Measurements from ENCODE around the gene CAVIN3.

The CAVIN3 gene

DNA sequence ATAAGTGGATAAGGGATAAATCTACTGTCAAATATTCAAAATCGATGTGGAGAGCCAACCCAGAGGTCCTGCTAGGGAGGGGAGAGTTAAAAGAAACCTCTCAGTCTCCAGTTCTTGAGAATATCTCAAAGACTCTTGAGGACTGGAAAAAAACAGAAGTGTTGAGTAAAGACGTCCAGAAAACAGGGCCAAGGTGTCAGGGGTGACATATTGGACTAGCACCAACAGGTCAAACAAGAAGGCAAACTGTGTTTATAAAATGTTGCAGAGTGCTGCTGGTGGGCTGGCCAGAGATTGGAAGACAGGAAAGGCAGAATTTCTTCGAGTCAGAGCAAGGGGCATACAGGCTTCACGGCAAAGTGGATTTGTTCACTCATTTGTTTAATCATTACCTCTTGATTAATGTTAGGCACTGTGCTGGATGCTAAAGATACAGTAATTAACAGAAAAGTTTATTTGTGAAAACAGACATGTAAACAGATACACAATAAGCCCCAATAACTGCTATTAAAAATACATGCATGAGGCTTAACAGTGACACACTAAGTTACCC is 36.3 kb upstream of the CAVIN3 start:
- in situ Hi-C loops (cut with MboI; ENCODE audit: low sequenced_read_pairs, unreplicated experiment) = no loop called here
- no peak for DNase-seq (ENCODE audit: low spot score)
- TF ChIP-seq, protein P1, sequence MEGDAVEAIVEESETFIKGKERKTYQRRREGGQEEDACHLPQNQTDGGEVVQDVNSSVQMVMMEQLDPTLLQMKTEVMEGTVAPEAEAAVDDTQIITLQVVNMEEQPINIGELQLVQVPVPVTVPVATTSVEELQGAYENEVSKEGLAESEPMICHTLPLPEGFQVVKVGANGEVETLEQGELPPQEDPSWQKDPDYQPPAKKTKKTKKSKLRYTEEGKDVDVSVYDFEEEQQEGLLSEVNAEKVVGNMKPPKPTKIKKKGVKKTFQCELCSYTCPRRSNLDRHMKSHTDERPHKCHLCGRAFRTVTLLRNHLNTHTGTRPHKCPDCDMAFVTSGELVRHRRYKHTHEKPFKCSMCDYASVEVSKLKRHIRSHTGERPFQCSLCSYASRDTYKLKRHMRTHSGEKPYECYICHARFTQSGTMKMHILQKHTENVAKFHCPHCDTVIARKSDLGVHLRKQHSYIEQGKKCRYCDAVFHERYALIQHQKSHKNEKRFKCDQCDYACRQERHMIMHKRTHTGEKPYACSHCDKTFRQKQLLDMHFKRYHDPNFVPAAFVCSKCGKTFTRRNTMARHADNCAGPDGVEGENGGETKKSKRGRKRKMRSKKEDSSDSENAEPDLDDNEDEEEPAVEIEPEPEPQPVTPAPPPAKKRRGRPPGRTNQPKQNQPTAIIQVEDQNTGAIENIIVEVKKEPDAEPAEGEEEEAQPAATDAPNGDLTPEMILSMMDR (IDR thresholded peaks at IDR 0.05; ENCODE audit: borderline replicate concordance, control extremely low read depth, extremely low read depth, insufficient read depth, missing control alignments) = no peak

DNA sequence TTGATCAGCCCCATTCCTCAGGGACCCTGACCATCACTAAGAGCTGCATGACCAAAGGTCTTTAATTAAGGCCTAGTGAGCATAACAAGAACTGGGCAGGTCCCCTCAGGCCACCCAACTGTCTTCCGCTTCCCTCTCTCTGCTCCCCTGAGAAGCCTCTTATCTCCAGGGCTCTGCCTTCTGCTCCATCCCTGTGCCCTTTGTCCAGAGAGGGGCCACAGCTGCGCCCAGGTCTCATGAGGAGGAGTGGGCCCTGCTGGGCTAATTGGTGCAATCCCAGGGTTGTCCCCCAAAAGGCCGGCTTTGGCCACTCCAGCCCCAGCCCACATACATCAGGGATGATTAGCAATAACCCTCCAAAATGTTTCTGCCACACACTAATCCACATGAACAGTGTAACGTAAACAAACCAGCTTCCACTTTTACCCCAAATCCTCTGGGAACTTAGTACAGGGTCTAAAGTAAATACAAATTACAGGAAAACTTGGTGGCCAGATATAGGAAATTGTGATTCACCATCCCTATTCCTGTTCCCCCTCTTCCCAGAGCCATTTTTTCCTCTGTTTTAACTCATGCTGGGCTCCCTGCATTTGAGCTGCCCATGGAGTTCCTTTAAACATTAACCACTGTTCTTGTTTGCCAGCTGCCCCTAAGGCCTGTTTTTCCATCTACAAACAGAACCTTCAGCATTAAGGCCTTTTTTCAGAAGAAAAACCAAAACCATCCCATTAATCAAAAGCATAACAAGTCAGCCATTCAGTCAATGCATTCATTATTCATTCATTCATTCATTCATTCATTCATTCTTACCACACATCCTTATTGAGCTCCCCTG is 34.6 kb upstream of the CAVIN3 start:
- in situ Hi-C loops (cut with MboI; ENCODE audit: low sequenced_read_pairs, unreplicated experiment) = no loop called here
- no peak for DNase-seq (ENCODE audit: low spot score)
- TF ChIP-seq, protein P1 (IDR thresholded peaks at IDR 0.05; ENCODE audit: borderline replicate concordance, control extremely low read depth, extremely low read depth, insufficient read depth, missing control alignments) = no peak

DNA sequence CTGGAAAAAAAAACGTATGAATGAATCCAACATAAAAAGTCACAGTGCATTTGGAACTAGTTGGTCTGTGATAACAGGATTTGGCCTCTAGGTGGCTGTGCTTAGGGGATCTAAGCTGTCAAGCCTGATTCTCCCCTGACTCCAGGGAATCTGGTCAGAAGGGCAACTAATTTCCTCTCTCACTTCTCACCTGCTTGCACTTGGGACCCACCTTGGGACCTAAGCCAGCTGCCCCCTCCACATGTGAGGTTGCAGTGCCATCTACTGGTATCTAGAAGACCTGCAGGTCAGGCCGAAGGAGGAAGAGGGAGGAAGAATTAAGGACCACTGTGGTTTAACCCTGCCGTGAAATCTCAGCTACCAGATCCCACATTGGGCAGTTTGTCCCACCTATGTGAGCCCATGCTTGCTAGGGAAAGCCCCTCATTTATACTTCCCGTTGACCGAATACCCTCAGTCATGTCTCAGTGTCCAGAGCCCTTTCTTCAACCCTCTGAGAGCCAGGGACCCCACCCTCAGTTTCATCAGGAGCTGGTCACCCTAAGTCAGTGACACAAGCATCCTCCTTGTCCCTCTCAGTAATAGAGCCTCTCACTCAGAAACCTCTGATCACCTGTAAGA is 33.2 kb upstream of the CAVIN3 start:
- TF ChIP-seq, protein P1 (IDR thresholded peaks at IDR 0.05; ENCODE audit: borderline replicate concordance, control extremely low read depth, extremely low read depth, insufficient read depth, missing control alignments) = peak; percentile 92
- in situ Hi-C loops (cut with MboI; ENCODE audit: low sequenced_read_pairs, unreplicated experiment) = no loop called here
- DNase-seq (ENCODE audit: low spot score) = peak; percentile 66

DNA sequence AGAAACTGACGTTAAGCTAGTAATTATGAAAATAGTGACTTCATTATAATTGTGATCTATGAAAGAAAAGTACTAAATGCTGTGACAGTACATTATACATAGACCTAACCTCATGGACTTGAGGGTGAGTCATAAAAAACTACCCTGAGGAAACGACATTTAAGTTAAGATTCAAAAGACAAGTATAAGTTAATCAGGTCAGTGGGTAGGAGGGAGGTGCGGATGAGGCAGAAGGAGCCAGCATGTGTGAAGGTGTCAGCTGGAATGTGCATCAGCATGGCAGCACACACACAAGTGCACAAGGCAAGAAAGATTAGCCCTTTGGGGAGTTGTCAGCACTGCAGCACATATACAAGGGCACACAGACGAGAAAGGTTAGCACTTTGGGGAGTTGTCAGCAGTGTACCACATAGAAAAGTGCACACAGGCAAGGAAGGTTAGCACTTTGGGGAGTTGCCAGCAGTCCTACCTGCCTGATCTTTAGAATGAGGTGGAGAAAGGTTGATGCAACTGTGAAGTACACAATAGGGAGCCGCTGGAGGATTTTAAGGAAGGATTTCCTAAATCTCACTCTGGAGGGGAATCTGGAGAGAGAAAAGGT is 31.6 kb upstream of the CAVIN3 start:
- in situ Hi-C loops (cut with MboI; ENCODE audit: low sequenced_read_pairs, unreplicated experiment) = no loop called here

DNA sequence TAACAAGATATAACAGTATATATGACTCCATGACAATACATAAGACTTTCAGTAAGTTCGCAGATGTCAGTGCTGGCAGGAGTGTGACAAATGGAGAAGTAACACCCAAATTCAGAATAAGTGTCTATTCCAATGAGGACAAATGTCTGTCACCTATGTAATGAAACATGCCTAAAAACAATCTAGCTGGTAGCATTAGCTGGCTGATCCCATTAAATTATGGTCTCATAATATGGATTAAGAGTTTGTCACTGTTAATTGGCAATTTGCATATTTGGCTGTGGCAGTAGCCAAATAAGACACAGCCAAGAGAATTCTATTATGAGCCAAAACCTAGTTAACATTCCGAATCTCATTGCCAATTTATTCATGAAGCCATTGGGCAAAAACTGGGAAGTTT is 30.2 kb upstream of the CAVIN3 start:
- in situ Hi-C loops (cut with MboI; ENCODE audit: low sequenced_read_pairs, unreplicated experiment) = no loop called here
- TF ChIP-seq, protein P1 (IDR thresholded peaks at IDR 0.05; ENCODE audit: borderline replicate concordance, control extremely low read depth, extremely low read depth, insufficient read depth, missing control alignments) = no peak
- no peak for DNase-seq (ENCODE audit: low spot score)

More for the DNA sequence above, 31.6 kb upstream of the CAVIN3 start:
- TF ChIP-seq, protein P1 (IDR thresholded peaks at IDR 0.05; ENCODE audit: borderline replicate concordance, control extremely low read depth, extremely low read depth, insufficient read depth, missing control alignments) = no peak
- no peak for DNase-seq (ENCODE audit: low spot score)

DNA sequence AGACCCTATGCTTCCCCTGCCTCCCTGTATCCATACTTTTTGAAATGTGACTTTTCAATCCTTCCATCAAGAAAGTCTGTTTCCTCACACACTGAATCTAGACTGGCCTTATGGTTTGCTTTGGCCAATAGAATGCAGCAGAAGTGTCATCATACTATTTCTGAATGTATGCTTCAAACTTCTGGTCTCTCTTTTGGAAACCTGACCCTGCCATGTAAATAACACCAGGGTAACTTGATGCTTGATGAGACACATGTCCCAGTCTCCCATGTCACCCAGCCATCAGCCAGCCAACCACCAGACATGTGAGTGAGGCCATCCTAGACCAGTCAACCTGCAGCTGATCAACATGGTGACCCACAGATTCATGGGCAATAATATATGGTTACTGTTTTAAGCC is 29.7 kb upstream of the CAVIN3 start:
- DNase-seq (ENCODE audit: low spot score) = no peak
- TF ChIP-seq, protein P1 (IDR thresholded peaks at IDR 0.05; ENCODE audit: borderline replicate concordance, control extremely low read depth, extremely low read depth, insufficient read depth, missing control alignments) = no peak
- in situ Hi-C loops (cut with MboI; ENCODE audit: low sequenced_read_pairs, unreplicated experiment) = no loop called here
